Stimulated activated naive CD8-positive, alpha-beta T cell treated with anti-CD3 and anti-CD28 coated beads, Interleukin-15, Interleukin-2, amounts not matched to agents 100 ng/mL and 50 ng/mL, for 24 hours (primary cell): ENCODE data around the gene DCHS1.
A peak's percentile ranks its signal among the peaks of the same experiment; 100 is the strongest.

Experiments used
- H3K27ac Mint-ChIP-seq: one replicate; pipeline ENCODE4 v1.8.0; 2021; ENCODE audit warnings: mild to moderate bottlenecking, mixed read lengths
- H3K27me3 Mint-ChIP-seq: one replicate; pipeline ENCODE4 v1.8.0; 2021; ENCODE audit warnings: mixed read lengths
- H3K36me3 Mint-ChIP-seq: one replicate; pipeline ENCODE4 v1.8.0; 2021; ENCODE audit warnings: low read depth, mixed read lengths
- H3K4me1 Mint-ChIP-seq: one replicate; pipeline ENCODE4 v1.8.0; 2021; ENCODE audit warnings: low read depth, mixed read lengths
- H3K4me3 Mint-ChIP-seq: one replicate; pipeline ENCODE4 v1.8.0; 2021; ENCODE audit warnings: mild to moderate bottlenecking, mixed read lengths
- H3K9me3 Mint-ChIP-seq: one replicate; pipeline ENCODE4 v1.8.0; 2021; ENCODE audit warnings: mixed read lengths

Gene DCHS1

GRCh38 chr11:6657346-6657745 lies 1.7 kb upstream of the DCHS1 start:
- no peak overlapping the region for H3K27ac Mint-ChIP-seq

GRCh38 chr11:6656936-6657335 lies 1.3 kb upstream of the DCHS1 start:
- Mint-ChIP-seq H3K27ac (no peak overlapping the region), H3K4me1 (peaks cover 4% of the 10 kb centered on the region), H3K36me3 (no peaks in the 10 kb centered on the region), H3K4me3 (no peak overlapping the region), H3K27me3 (peaks cover 13% of the 10 kb centered on the region), H3K9me3 (no peaks in the 10 kb centered on the region)

More at GRCh38 chr11:6657346-6657745, 1.7 kb upstream of the DCHS1 start:
- Mint-ChIP-seq H3K36me3 (no peaks in the 10 kb centered on the region), H3K27me3 (peaks cover 13% of the 10 kb centered on the region), H3K4me3 (no peak overlapping the region), H3K4me1 (peaks cover 4% of the 10 kb centered on the region), H3K9me3 (no peaks in the 10 kb centered on the region)

GRCh38 chr11:6656584-6656915 lies 941 bp upstream of the DCHS1 start:
- peaks cover 13% of the 10 kb centered on the region for H3K27me3 Mint-ChIP-seq
- H3K36me3 Mint-ChIP-seq, result no peaks in the 10 kb centered on the region
- H3K4me3 Mint-ChIP-seq, result no peak overlapping the region
- peak overlapping the region; percentile 46 for H3K27ac Mint-ChIP-seq
- peaks cover 4% of the 10 kb centered on the region for H3K4me1 Mint-ChIP-seq
- H3K9me3 Mint-ChIP-seq, result no peaks in the 10 kb centered on the region

DNA sequence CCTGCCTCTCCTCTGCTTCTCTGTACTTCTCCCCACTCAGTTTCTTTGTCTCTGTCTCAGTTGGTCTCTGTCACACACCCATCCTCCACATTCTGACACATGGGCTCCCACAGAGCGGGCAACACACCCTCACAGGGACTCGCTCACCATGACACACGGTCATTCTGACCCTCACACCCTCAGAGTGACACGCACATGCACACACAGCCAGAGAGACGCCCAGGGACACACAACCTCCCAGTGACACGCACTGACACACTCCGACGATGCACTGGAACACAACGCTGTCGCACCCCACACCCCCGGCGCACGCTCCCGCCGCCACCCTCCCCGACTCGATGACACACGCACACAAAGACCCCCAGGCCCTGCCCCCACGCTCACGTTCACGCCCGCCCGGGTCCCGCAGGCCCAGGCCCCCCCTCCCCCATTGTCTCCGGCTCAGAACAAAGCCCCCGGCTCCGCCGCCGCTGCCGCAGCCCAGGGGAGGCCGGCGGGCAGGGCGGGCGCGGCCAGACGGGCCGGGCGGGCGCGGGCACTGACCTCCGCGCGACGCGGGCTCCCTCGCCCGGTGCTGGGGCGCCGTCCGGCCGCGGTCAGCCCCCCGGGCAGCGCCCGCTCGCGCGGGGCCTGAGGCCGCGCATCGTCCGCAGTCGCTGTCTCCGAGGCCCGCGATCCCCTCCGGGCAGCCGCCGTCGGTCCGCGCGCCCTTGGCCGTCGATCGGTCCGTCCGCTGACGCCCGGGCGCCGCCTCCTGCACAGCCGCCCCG lies 404 bp downstream of the DCHS1 start:
- Mint-ChIP-seq H3K27me3 (peaks cover 13% of the 10 kb centered on the region), H3K4me1 (peaks cover 4% of the 10 kb centered on the region), H3K27ac (no peak overlapping the region), H3K9me3 (no peaks in the 10 kb centered on the region), H3K4me3 (no peak overlapping the region), H3K36me3 (no peaks in the 10 kb centered on the region)

DNA sequence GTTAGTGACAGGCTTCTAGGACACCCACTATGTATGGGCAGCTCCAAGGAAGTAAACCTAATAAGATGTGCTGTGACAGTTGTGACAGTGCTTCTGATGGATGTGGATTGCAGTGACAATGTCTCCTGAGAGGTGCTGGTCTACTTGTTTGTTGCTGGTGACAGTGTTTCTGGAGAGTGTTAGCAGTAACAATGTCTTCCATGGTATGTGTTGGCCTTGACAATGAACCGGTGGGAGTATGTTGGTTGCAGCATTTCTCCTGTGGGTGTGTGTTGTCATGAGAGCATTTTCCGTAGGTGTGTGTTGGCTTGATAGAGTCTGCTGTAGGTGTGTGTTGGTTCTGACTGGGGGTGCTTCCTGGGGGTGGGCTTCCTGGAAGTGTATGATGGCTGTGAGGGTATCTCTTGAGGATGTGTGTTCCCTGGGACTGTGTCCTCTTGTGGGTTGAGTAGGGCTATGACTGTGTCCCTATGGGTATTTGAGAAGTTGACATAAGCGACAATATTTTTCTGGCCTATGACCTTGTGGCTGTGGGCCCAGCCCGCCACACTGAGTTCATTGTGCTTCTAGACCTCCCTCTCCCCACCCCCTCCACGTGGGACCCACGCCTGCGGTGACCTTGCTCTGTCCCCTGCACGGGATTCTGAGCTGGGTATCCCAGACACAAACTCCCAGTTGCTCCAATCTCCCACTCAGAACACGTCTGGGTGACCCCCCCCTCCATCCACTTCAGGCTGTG lies 1.2 kb downstream of the DCHS1 start:
- Mint-ChIP-seq H3K36me3 (no peaks in the 10 kb centered on the region), H3K27ac (no peak overlapping the region), H3K27me3 (peaks cover 13% of the 10 kb centered on the region), H3K4me1 (peaks cover 4% of the 10 kb centered on the region), H3K4me3 (no peak overlapping the region), H3K9me3 (no peaks in the 10 kb centered on the region)

- Mint-ChIP-seq H3K27ac (no peak overlapping the region), H3K9me3 (no peaks in the 10 kb centered on the region), H3K4me1 (peaks cover 4% of the 10 kb centered on the region), H3K4me3 (no peak overlapping the region), H3K36me3 (no peaks in the 10 kb centered on the region), H3K27me3 (peaks cover 13% of the 10 kb centered on the region)
Observed at GRCh38 chr11:6653656-6654055, 2.0 kb downstream of the DCHS1 start.

DNA sequence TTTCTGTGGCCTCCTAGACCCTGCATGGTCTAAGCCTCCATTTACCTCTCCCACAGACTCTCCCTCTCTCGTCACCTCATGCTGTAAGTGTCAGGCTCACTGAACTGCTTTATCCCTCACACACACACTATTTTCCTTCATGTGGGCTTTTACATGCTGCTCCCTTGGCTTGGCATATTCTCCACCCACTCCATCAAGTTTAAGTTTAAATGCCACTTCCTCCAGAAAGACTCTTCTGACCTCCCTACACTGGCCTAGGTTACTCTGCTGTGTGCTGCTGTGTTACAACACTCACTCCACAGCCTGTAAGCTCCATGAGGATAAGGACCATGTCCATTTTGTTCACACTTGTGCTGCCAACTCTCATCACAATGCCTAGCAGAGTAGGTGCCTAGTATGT lies 2.5 kb downstream of the DCHS1 start:
- H3K36me3 Mint-ChIP-seq, result no peaks in the 10 kb centered on the region
- peaks cover 4% of the 10 kb centered on the region for H3K4me1 Mint-ChIP-seq
- no peak overlapping the region for H3K4me3 Mint-ChIP-seq
- H3K27ac Mint-ChIP-seq, result no peak overlapping the region
- H3K27me3 Mint-ChIP-seq, result peaks cover 13% of the 10 kb centered on the region
- H3K9me3 Mint-ChIP-seq, result no peaks in the 10 kb centered on the region

DNA sequence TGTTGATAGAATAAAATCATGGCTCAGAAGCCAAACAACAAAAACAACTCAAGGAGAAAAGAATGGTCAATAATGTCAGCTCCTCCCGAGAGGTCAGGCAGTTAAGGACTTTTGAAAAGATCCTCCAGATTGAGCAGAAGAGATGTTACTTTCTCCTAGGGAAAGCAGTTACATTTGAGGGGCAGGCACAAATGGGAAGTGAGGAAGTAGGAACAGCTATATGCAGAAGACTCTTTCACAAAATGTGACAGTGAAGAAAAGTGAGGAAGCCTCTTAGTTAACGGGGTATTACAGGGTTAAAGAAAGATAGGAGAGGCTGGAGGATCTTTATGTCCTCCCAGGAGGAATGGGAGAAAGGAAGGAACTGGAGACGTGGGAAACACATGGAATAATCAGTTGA lies 3.4 kb downstream of the DCHS1 start:
- no peaks in the 10 kb centered on the region for H3K36me3 Mint-ChIP-seq
- H3K4me1 Mint-ChIP-seq, result peaks cover 4% of the 10 kb centered on the region
- peaks cover 13% of the 10 kb centered on the region for H3K27me3 Mint-ChIP-seq
- H3K27ac Mint-ChIP-seq, result no peak overlapping the region
- H3K4me3 Mint-ChIP-seq, result no peak overlapping the region
- H3K9me3 Mint-ChIP-seq, result no peaks in the 10 kb centered on the region

GRCh38 chr11:6650980-6651379 lies 4.6 kb downstream of the DCHS1 start:
- no peak overlapping the region for H3K27ac Mint-ChIP-seq
- H3K36me3 Mint-ChIP-seq, result no peaks in the 10 kb centered on the region
- peaks cover 1% of the 10 kb centered on the region for H3K4me1 Mint-ChIP-seq
- H3K27me3 Mint-ChIP-seq, result peaks cover under 1% of the 10 kb centered on the region
- no peak overlapping the region for H3K4me3 Mint-ChIP-seq
- H3K9me3 Mint-ChIP-seq, result no peaks in the 10 kb centered on the region

DNA sequence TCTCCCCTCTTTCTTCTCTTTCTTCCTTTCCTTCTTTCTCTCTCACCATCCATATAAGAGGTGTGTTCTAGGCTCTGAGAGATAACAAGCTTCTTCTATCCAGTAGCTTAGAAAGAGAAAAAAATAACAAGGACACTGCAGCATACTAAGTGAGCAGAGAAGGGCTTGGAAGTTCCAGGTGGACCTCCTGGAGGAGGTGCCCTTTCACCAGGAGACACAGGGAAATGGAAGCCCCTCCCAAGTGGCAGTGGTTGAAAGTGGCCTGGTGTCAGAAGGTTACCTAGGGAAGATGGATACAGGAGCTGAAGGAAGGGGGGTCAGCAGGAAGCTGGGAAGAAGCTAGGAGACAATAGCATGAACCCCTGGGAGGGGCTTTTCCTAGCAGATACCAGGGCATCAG lies 5.5 kb downstream of the DCHS1 start:
- Mint-ChIP-seq H3K4me3 (no peak overlapping the region), H3K4me1 (no peaks in the 10 kb centered on the region), H3K27me3 (no peaks in the 10 kb centered on the region), H3K9me3 (no peaks in the 10 kb centered on the region), H3K36me3 (no peaks in the 10 kb centered on the region), H3K27ac (no peak overlapping the region)

DNA sequence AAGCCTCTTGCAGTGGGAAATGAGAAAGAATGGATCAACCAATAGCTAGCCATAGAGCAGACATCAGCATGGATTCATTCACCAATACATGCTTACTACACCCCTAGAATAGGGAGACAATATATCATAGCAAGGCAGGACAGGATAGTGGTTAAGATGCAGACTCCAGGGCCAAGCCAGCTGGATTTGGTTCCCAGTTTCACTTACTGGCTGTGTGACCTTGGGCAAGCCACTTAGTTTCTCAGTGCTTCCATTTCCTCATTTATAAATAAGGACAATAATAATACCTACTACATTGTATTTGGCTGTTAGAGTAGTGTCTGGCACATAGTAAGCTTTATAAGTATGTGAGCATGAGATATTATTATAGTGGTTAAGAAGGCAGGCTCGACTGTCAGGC lies 7.1 kb downstream of the DCHS1 start:
- Mint-ChIP-seq H3K36me3 (no peaks in the 10 kb centered on the region), H3K4me3 (no peak overlapping the region), H3K27me3 (no peaks in the 10 kb centered on the region), H3K4me1 (no peaks in the 10 kb centered on the region), H3K27ac (no peak overlapping the region), H3K9me3 (no peaks in the 10 kb centered on the region)

DNA sequence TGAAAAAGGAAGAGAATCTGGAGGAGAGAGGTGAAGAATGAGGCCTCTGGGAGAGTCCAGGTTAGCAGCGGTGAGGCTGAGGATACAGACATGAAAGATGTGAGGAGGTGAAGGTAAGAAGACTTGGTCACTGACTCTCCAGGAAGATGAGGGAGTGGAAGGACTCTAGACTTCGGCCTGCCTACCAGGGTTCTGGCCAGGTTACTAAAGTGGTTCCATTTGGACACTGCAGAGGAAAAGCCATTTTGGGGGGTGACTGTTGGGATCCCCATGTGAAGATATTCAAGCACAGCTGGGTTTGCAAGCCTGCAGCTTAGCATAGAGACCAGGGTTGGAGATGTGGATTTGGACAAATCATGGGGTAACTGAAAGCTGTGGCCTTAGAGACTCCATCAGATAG lies 7.8 kb downstream of the DCHS1 start:
- H3K27me3 Mint-ChIP-seq, result no peaks in the 10 kb centered on the region
- H3K4me1 Mint-ChIP-seq, result no peaks in the 10 kb centered on the region
- no peaks in the 10 kb centered on the region for H3K36me3 Mint-ChIP-seq
- H3K27ac Mint-ChIP-seq, result no peak overlapping the region
- no peaks in the 10 kb centered on the region for H3K9me3 Mint-ChIP-seq
- H3K4me3 Mint-ChIP-seq, result no peak overlapping the region

DNA sequence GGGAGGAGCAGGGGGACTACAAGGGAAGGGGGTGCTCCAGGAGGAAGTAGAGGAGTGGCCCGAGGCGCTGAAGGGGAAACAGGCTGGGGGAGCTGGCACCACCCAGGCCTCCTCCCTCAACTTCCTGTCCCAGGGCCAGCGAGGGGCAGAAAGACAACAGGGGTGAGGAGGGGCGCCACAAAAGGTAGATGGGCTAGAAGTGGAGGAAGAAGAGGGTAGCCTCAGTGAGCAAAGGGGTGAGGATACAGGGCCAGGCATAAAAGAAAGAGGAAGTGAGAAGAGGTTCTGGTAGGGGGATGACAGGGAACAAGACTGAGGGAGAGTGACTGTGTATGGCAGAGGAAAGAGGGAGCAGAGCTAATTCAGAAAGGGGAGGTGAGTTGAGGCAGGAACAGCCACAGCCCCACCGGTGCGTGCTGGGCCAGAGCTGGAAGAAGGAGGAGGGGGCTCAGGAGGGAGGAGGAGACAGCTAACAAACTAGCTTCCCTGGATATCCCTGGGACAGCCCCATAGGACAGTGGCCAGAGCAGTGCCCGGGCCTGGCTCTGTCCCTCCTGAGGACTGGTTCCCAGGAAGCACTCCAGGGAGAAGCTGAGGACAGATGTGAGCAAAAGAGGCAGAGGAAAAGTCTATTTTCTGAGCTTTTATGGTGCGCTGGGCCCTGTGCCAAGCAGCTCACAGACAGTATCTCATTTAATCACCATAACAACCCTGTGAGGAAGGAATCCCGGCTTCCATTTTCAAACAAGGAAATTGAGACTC lies 8.5 kb downstream of the DCHS1 start:
- Mint-ChIP-seq H3K4me1 (no peaks in the 10 kb centered on the region), H3K27me3 (no peaks in the 10 kb centered on the region), H3K4me3 (no peak overlapping the region), H3K9me3 (no peaks in the 10 kb centered on the region), H3K36me3 (no peaks in the 10 kb centered on the region), H3K27ac (no peak overlapping the region)

GRCh38 chr11:6646576-6646917 lies 9.1 kb downstream of the DCHS1 start:
- Mint-ChIP-seq H3K27ac (no peak overlapping the region), H3K9me3 (no peaks in the 10 kb centered on the region), H3K27me3 (no peaks in the 10 kb centered on the region)

GRCh38 chr11:6646071-6646470 lies 9.5 kb downstream of the DCHS1 start:
- no peaks in the 10 kb centered on the region for H3K36me3 Mint-ChIP-seq

More at GRCh38 chr11:6646576-6646917, 9.1 kb downstream of the DCHS1 start:
- no peaks in the 10 kb centered on the region for H3K36me3 Mint-ChIP-seq
- H3K4me1 Mint-ChIP-seq, result no peaks in the 10 kb centered on the region
- H3K4me3 Mint-ChIP-seq, result no peak overlapping the region

More at GRCh38 chr11:6646071-6646470, 9.5 kb downstream of the DCHS1 start:
- Mint-ChIP-seq H3K4me3 (no peak overlapping the region), H3K4me1 (no peaks in the 10 kb centered on the region), H3K9me3 (no peaks in the 10 kb centered on the region), H3K27ac (no peak overlapping the region), H3K27me3 (no peaks in the 10 kb centered on the region)
